H1 (cell line): ENCODE results near the gene MKRN2OS. TPM values are rescaled to one million over a fixed set of nuclear protein-coding genes. Genes with fewer than 3 reads are reported as not detected.

Experiments used
- CTCF ChIA-PET: fragments of 300-600 bp; sonication (Branson Sonifier 250); formaldehyde crosslinking; loops from one replicate; lab custom pipeline; 2021; ENCODE audit not compliant: partially characterized antibody; lab: Charles Lee
- POLR2A ChIA-PET: fragments of 300-600 bp; sonication (Branson Sonifier 250); formaldehyde crosslinking; loops from one replicate; lab custom pipeline; 2021; ENCODE audit warnings: inconsistent platforms; ENCODE audit not compliant: partially characterized antibody; lab: Charles Lee
- DNase-seq, 2 experiments: peaks; one replicate each; pipeline versions ENCODE4 v3.0.0 to v3.0.0-alpha.2; 2010 to 2022; ENCODE audit warnings: low spot score in 2 of 2, low read depth in 1 of 2, mixed read lengths in 1 of 2
- FAIRE-seq: peaks from 2 replicates; lab custom pipeline; 2011; peaks lifted over from hg19 to GRCh38; lab: Jason Lieb, UNC
- H2AFZ ChIP-seq: 2 replicates; pipeline ENCODE4 v1.8.1; 2012; ENCODE audit warnings: low read length, inconsistent platforms
- H2AK5ac ChIP-seq: 2 replicates; pipeline ENCODE4 v1.6.1; 2013; ENCODE audit warnings: low read depth, low read length
- H2BK120ac ChIP-seq: replicated peaks from 2 replicates; pipeline ENCODE3; 2013; ENCODE audit warnings: low read depth, low read length, inconsistent platforms
- H2BK12ac ChIP-seq: 2 replicates; pipeline ENCODE4 v1.6.1; 2013; ENCODE audit warnings: low read depth, low read length
- H2BK15ac ChIP-seq: 2 replicates; pipeline ENCODE4 v1.6.1; 2013; ENCODE audit warnings: low read length
- H2BK20ac ChIP-seq: 2 replicates; pipeline ENCODE4 v1.6.1; 2013; ENCODE audit warnings: low read length
- H2BK5ac ChIP-seq: 2 replicates; pipeline ENCODE4 v1.6.1; 2013; ENCODE audit warnings: low read depth, low read length
- H3K14ac ChIP-seq: 2 replicates; pipeline ENCODE4 v1.6.1; 2013; ENCODE audit warnings: inconsistent platforms; ENCODE audit not compliant: insufficient read length
- H3K18ac ChIP-seq: 2 replicates; pipeline ENCODE4 v1.6.1; 2013; ENCODE audit warnings: low read length; ENCODE audit errors: extremely low read depth
- H3K23ac ChIP-seq: 2 replicates; pipeline ENCODE4 v1.6.1; 2013; ENCODE audit warnings: inconsistent platforms; ENCODE audit not compliant: insufficient read length
- H3K23me2 ChIP-seq: 2 replicates; pipeline ENCODE4 v1.6.1; 2013; ENCODE audit warnings: low read depth, low read length
- H3K27ac ChIP-seq: 2 replicates; pipeline ENCODE4 v1.6.1; 2011; ENCODE audit warnings: low read depth, low read length, inconsistent platforms
- H3K27me3 ChIP-seq, 4 experiments: replicated peaks in 1 of 4; 1 replicate in 1 of 4; 2 replicates in 3 of 4; pipeline versions ENCODE4 v1.6.1 to v1.8.1; 2011 to 2013; ENCODE audit warnings: low read length in 3 of 4, mild to moderate bottlenecking in 3 of 4, inconsistent platforms in 2 of 4, mixed read lengths in 2 of 4, moderate library complexity in 1 of 4; ENCODE audit not compliant: control insufficient read depth in 3 of 4, insufficient read depth in 3 of 4; ENCODE audit errors: extremely low read depth in 1 of 4
- H3K36me3 ChIP-seq, 4 experiments: 2 replicates each; pipeline versions ENCODE4 v1.6.1 to v1.8.1; 2011 to 2013; ENCODE audit warnings: mild to moderate bottlenecking in 4 of 4, low read length in 3 of 4, moderate library complexity in 2 of 4, control low read depth in 1 of 4, inconsistent platforms in 1 of 4; ENCODE audit not compliant: insufficient read depth in 4 of 4, control insufficient read depth in 2 of 4
- H3K4ac ChIP-seq: replicated peaks from 2 replicates; pipeline ENCODE3; 2013; ENCODE audit warnings: low read length, low read depth, mixed read lengths, inconsistent platforms; ENCODE audit not compliant: insufficient read length
- H3K4me1 ChIP-seq, 4 experiments: replicated peaks in 1 of 4; 1 replicate in 1 of 4; 2 replicates in 3 of 4; pipeline versions ENCODE4 v1.6.1 to v1.8.1; 2011 to 2013; ENCODE audit warnings: low read length in 3 of 4, inconsistent platforms in 2 of 4, mixed read lengths in 1 of 4; ENCODE audit not compliant: insufficient read depth in 4 of 4, control insufficient read depth in 3 of 4
- H3K4me2 ChIP-seq, 2 experiments: 2 replicates each; pipeline versions ENCODE4 v1.6.1 to v1.8.1; 2011 to 2013; ENCODE audit warnings: low read depth in 2 of 2, low read length in 2 of 2, control low read depth in 1 of 2, inconsistent platforms in 1 of 2, mild to moderate bottlenecking in 1 of 2; ENCODE audit not compliant: insufficient read depth in 1 of 2
- H3K4me3 ChIP-seq, 4 experiments: fragments of 200-600, 300-600 bp in 1 of 4; sonication (generic), shearing (Covaris generic), sonication (Bioruptor Twin) in 1 of 4; 2 replicates each; pipeline versions ENCODE4 v1.5.1 to v1.8.1; 2011 to 2016; ENCODE audit warnings: low read length in 4 of 4, low read depth in 3 of 4, control low read depth in 2 of 4, inconsistent platforms in 2 of 4, mild to moderate bottlenecking in 2 of 4, mixed read lengths in 1 of 4, moderate library complexity in 1 of 4; ENCODE audit not compliant: insufficient read depth in 2 of 4; ENCODE audit errors: extremely low read depth in 1 of 4
- H3K56ac ChIP-seq: replicated peaks from 2 replicates; pipeline ENCODE3; 2013; ENCODE audit warnings: low read depth, mild to moderate bottlenecking, mixed read lengths, low read length, inconsistent platforms; ENCODE audit not compliant: insufficient read length
- H3K79me1 ChIP-seq: 2 replicates; pipeline ENCODE4 v1.6.1; 2013; ENCODE audit warnings: low read depth, low read length, control low read depth
- H3K79me2 ChIP-seq, 2 experiments: 2 replicates each; pipeline versions ENCODE4 v1.6.1 to v1.8.1; 2012 to 2013; ENCODE audit warnings: low read length in 2 of 2, mild to moderate bottlenecking in 2 of 2, inconsistent platforms in 1 of 2; ENCODE audit not compliant: insufficient read depth in 2 of 2, control insufficient read depth in 1 of 2
- H3K9ac ChIP-seq, 4 experiments: replicated peaks in 1 of 4; 1 replicate in 1 of 4; 2 replicates in 3 of 4; pipeline versions ENCODE4 v1.6.1 to v1.8.1; 2011 to 2013; ENCODE audit warnings: low read depth in 3 of 4, low read length in 3 of 4, control low read depth in 2 of 4, mild to moderate bottlenecking in 2 of 4, moderate library complexity in 2 of 4, inconsistent platforms in 1 of 4; ENCODE audit errors: extremely low read depth in 1 of 4
- H3K9me3 ChIP-seq, 2 experiments: 2 replicates each; pipeline versions ENCODE4 v1.6.1 to v1.8.1; 2012 to 2013; ENCODE audit warnings: mild to moderate bottlenecking in 2 of 2, moderate library complexity in 2 of 2, control low read depth in 1 of 2, inconsistent platforms in 1 of 2, low read depth in 1 of 2, low read length in 1 of 2, mixed read lengths in 1 of 2; ENCODE audit not compliant: insufficient read depth in 2 of 2
- H4K20me1 ChIP-seq, 2 experiments: replicated peaks in 1 of 2; 2 replicates each; pipeline versions ENCODE3 to v1.8.1; 2011 to 2013; ENCODE audit warnings: inconsistent platforms in 2 of 2, low read length in 2 of 2, mild to moderate bottlenecking in 1 of 2; ENCODE audit not compliant: insufficient read depth in 2 of 2, control insufficient read depth in 1 of 2
- H4K5ac ChIP-seq: 2 replicates; pipeline ENCODE4 v1.6.1; 2013; ENCODE audit warnings: low read length, low read depth, mixed read lengths, inconsistent platforms; ENCODE audit not compliant: insufficient read length
- H4K8ac ChIP-seq: 2 replicates; pipeline ENCODE4 v1.8.0; 2013; ENCODE audit warnings: mild to moderate bottlenecking, moderate library complexity, low read length, inconsistent platforms; ENCODE audit not compliant: insufficient read depth; ENCODE audit errors: extremely low read depth
- H4K91ac ChIP-seq: replicated peaks from 2 replicates; pipeline ENCODE3; 2013; ENCODE audit warnings: low read length, mixed read lengths, inconsistent platforms; ENCODE audit not compliant: insufficient read length
- BACH1 ChIP-seq: IDR thresholded peaks from 2 replicates; pipeline ENCODE4 v1.6.1; 2012; ENCODE audit warnings: low read length, improper control_type of control experiment
- FOSL1 ChIP-seq: IDR thresholded peaks from 2 replicates; pipeline ENCODE4 v1.6.1; 2011; ENCODE audit warnings: mild to moderate bottlenecking, low read depth, low read length, moderate library complexity; ENCODE audit not compliant: insufficient read depth
- HDAC2 ChIP-seq, 2 experiments: fragments of 300-600 bp in 1 of 2; sonication (generic) in 1 of 2; IDR thresholded peaks; 2 replicates each; pipeline ENCODE4 v1.6.1; 2011 to 2012; ENCODE audit warnings: low read depth in 2 of 2, low read length in 2 of 2, mild to moderate bottlenecking in 2 of 2, moderate library complexity in 2 of 2, borderline replicate concordance in 1 of 2, inconsistent platforms in 1 of 2
- JUN ChIP-seq: IDR thresholded peaks from 2 replicates; pipeline ENCODE4 v1.6.1; 2011; ENCODE audit warnings: low read depth, mild to moderate bottlenecking, improper control_type of control experiment, low read length
- MAFK ChIP-seq: IDR thresholded peaks from 2 replicates; pipeline ENCODE4 v1.6.1; 2012; ENCODE audit warnings: low read depth, mild to moderate bottlenecking, improper control_type of control experiment, low read length
- PHF8 ChIP-seq: fragments of 200-600 bp; sonication (generic); conservative IDR thresholded peaks from 2 replicates; pipeline ENCODE4 v1.7.1; 2012; ENCODE audit warnings: low read depth, mild to moderate bottlenecking, inconsistent platforms, low read length, moderate library complexity
- POLR2A ChIP-seq, 2 experiments: IDR thresholded peaks; 1 replicate in 1 of 2; 2 replicates in 1 of 2; pipeline ENCODE4 v1.6.1; 2011; ENCODE audit warnings: low read depth in 2 of 2, low read length in 2 of 2, mild to moderate bottlenecking in 2 of 2; ENCODE audit errors: control extremely low read depth in 1 of 2
- POU5F1 ChIP-seq: IDR thresholded peaks from 2 replicates; pipeline ENCODE4 v1.6.1; 2011; ENCODE audit warnings: low read depth, mild to moderate bottlenecking, low read length, moderate library complexity
- RNF2 ChIP-seq: fragments of 200-900, 300-1000 bp; sonication (generic); IDR thresholded peaks from 2 replicates; pipeline ENCODE4 v1.7.1; 2016; ENCODE audit warnings: borderline replicate concordance, low read depth, mild to moderate bottlenecking, antibody characterized with exemption, low read length; ENCODE audit not compliant: poor library complexity, severe bottlenecking; ENCODE audit errors: missing control alignments
- SAP30 ChIP-seq: fragments of 300-600 bp; sonication (generic); IDR thresholded peaks from 2 replicates; pipeline ENCODE4 v1.7.1; 2012; ENCODE audit warnings: low read length, moderate library complexity, mild to moderate bottlenecking, inconsistent platforms; ENCODE audit not compliant: insufficient read depth, insufficient replicate concordance
- SP2 ChIP-seq: IDR thresholded peaks from 2 replicates; pipeline ENCODE4 v1.6.1; 2012; ENCODE audit warnings: mild to moderate bottlenecking, low read length, inconsistent platforms
- WGBS, 2 experiments: shearing (Covaris generic) in 1 of 2; methylation state at CpG; one replicate each; pipeline versions ENCODE4 v1.1.6 to v1.1.7; 2013 to 2015; ENCODE audit warnings: low lambda C conversion rate in 2 of 2, mixed read lengths in 2 of 2, inconsistent platforms in 1 of 2, low coverage in 1 of 2, missing lambda C conversion rate in 1 of 2; ENCODE audit not compliant: insufficient replicate concordance in 2 of 2, insufficient coverage in 1 of 2, insufficient read length in 1 of 2; ENCODE audit errors: extremely low coverage in 1 of 2, missing lambda C conversion rate in 1 of 2; 5-methylcytosine and 5-hydroxymethylcytosine counted together
- polyA plus RNA-seq, 7 experiments: library from polyadenylated mRNA; depleted of rRNA in 3 of 7; stranded (reverse) in 5 of 7; unstranded in 2 of 7; fragments of >200 nt in 5 of 7; fragments of 200-250 nt in 2 of 7; gene quantifications; 1 replicate in 5 of 7; 2 replicates in 1 of 7; 4 replicates in 1 of 7; pipeline versions ENCODE4 v1.2.1 to v1.2.3, GENCODE V29; 2011 to 2013; ENCODE audit warnings: missing spikeins in 2 of 7, mixed read lengths in 2 of 7
- total RNA-seq: library from RNA; stranded (reverse); fragmentation: NEBNext Ultra II Directional; extraction: Animal tissue kit (Norgen Biotek cat#: 25700); gene quantifications from 2 replicates; pipeline ENCODE4 v1.2.1, GENCODE V29; 2021
- TF ChIP-seq, protein P1 (sequence below): IDR thresholded peaks from 2 replicates; pipeline ENCODE4 v1.6.1; 2011; ENCODE audit warnings: low read length, improper control_type of control experiment

MKRN2OS gene
- total and polyA plus RNA-seq, 2 of the 8 experiments (the other 6 are each of a cell fraction or from before 2014, with no cell fraction given), result 0.15 to 0.41 TPM

DNA sequence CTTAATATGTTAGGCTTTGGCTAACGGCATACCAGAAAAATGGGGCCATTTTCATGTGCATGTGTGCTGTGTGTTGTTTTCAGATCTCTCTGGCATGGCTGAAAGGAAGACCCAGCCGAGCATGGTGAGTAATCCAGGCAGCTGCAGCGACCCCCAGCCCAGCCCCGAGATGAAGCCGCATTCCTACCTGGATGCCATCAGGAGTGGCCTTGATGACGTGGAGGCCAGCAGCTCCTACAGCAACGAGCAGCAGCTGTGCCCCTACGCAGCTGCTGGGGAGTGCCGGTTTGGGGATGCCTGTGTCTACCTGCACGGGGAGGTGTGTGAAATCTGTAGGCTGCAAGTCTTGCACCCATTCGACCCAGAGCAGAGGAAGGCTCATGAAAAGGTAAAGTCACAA lies 26.7 kb upstream of the MKRN2OS start:
- Histone ChIP-seq H4K20me1 (peaks cover 4 to 8% of the 10 kb centered on the region in 2 experiments), H3K4me2 (no peak overlapping the region), H3K23ac (no peak overlapping the region), H2AK5ac (no peak overlapping the region), H4K91ac (no peak overlapping the region), H3K4me1 (no peaks in the 10 kb centered on the region), H4K5ac (no peak overlapping the region), H3K36me3 (peaks cover 20 to 68% (median 51%) of the 10 kb centered on the region in 4 experiments; a peak in 7 of 8 replicates), H3K14ac (no peak overlapping the region), H2BK5ac (no peak overlapping the region), H2AFZ (no peak overlapping the region), H3K27me3 (no peaks in the 10 kb centered on the region), H3K9me3 (no peaks in the 10 kb centered on the region), H3K79me2 (peaks cover 0 to 17% of the 10 kb centered on the region in 2 experiments; a peak in 2 of 4 replicates), H2BK20ac (no peak overlapping the region), H3K23me2 (no peaks in the 10 kb centered on the region; the same call in 1 of the 2 replicates), H2BK15ac (no peak overlapping the region), H4K8ac (no peak overlapping the region), H3K4ac (no peak overlapping the region), H2BK120ac (no peak overlapping the region), H3K18ac (no peak overlapping the region), H3K56ac (no peak overlapping the region), H3K4me3 (no peak overlapping the region), H2BK12ac (no peak overlapping the region), H3K9ac (no peak overlapping the region), H3K27ac (no peak overlapping the region), H3K79me1 (peaks cover 5% of the 10 kb centered on the region; the same call in 1 of the 2 replicates)
- no peak for DNase-seq
- no peak for FAIRE-seq
- POLR2A ChIA-PET, result no interaction called here
- 88% methylated on average over 11 of the region's 11 CpGs; no CpG with 5 or more reads in 1 of the 2 experiments for WGBS, 2 experiments
- CTCF ChIA-PET, result interaction anchor here (1.6 to 2.5 kb wide), 2 partner anchors 9 to 30 kb away, joined by 3 to 6 read pairs; no protein-coding TSS in a partner anchor
- TF ChIP-seq POLR2A (IDR thresholded peaks at IDR 0.05; ENCODE audit: control extremely low read depth in 1 of 2, low read depth in 2 of 2, low read length in 2 of 2) (no peak), POU5F1 (no peak), PHF8 (no peak), SAP30 (no peak), MAFK (no peak), RNF2 (no peak), JUN (no peak), SP2 (no peak), HDAC2 (IDR thresholded peaks at IDR 0.05; ENCODE audit: borderline replicate concordance in 1 of 2, low read depth in 2 of 2, low read length in 2 of 2) (no peak), BACH1 (no peak), FOSL1 (no peak)
- TF ChIP-seq, protein P1, sequence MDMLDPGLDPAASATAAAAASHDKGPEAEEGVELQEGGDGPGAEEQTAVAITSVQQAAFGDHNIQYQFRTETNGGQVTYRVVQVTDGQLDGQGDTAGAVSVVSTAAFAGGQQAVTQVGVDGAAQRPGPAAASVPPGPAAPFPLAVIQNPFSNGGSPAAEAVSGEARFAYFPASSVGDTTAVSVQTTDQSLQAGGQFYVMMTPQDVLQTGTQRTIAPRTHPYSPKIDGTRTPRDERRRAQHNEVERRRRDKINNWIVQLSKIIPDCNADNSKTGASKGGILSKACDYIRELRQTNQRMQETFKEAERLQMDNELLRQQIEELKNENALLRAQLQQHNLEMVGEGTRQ, result no peak
